HG02642 (cell line): ENCODE measurements around the gene SMAD3.

Experiments
- ATAC-seq: cut with Tn5 transposase; IDR thresholded peaks from one replicate; pipeline ENCODE4 v1.9.1; 2021; ENCODE audit warnings: mild to moderate bottlenecking; ENCODE audit not compliant: unreplicated experiment, poor library complexity

SMAD3 gene

GRCh38 chr15:67092752-67093503, 27.5 kb downstream of the SMAD3 start:
- ATAC-seq: no peak

DNA sequence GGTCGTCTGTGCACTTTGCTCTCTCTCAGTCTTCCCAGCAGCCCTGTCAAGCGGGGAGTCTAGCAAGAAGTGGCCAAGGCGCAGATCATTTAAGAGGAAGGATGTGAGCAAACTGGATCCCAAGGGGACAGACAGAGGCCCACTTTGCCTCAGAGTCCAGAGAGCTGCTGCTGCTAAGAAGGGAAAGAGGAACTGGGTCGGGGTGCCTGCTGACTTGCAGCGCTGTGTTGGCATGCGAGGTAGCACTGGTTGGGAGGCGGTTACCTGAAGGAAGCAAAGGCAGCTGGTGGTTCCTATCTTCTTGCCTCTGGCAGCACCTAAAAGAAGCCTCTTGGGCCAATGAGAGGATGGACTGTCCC, 28.1 kb downstream of the SMAD3 start:
- ATAC-seq: peak; percentile 50

GRCh38 chr15:67094001-67094826, 28.8 kb downstream of the SMAD3 start:
- no peak for ATAC-seq

DNA sequence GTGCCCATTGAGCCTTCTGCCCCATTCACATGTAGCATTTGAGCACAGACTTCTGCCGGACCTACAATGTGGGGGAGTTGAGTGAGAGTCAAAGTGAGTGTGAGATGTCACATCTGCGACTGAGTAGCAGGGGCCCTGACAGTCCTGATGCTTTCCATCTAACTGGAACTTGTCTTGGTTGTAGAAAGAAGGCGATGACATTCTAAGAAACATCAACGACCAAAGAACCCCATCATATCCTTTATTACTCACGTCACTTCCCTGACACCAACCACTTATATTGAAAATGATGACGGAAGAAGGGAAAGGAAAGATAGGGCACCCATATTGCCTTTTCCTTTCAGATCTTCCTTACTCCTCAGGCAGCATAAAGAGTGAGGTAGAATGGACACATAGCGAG, 30.5 kb downstream of the SMAD3 start:
- no peak for ATAC-seq

- no peak for ATAC-seq
Observed at GRCh38 chr15:67096546-67097294, 31.3 kb downstream of the SMAD3 start.

- no peak for ATAC-seq
Observed at GRCh38 chr15:67097424-67097823, 32.0 kb downstream of the SMAD3 start.

GRCh38 chr15:67097930-67098740, 32.7 kb downstream of the SMAD3 start:
- ATAC-seq: no peak

- no peak for ATAC-seq
Observed at GRCh38 chr15:67098768-67099282, 33.4 kb downstream of the SMAD3 start.

DNA sequence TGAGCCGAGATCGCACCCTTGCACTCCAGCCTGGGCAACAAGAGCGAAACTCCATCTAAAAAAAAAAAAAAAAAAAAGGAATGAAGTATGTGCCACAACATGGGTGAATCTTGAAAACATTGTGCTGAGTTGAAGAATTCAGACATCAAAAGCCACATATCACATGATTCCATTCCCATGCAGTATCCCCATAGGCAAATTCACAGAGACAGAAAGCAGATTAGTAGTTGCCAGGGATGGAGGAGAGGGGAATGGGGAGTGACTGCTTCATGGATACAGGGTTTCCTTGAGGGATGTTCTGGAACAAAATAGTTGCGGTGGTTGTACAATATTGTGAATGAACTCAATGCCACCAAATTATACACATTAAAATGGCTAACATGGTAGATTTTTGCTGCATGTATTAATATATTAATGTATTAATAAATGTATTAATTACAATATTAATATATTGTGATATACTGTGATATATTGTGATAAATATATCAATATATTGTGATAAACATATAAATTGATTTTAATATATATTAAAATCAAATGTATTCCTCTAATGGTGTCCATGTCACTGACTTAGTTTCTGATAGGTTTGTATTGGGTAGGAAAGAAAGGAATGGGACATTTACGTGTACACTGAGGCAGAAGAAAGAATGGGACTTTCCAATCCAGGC, 34.9 kb downstream of the SMAD3 start:
- ATAC-seq: no peak

- ATAC-seq: peak; percentile 61
Observed at GRCh38 chr15:67100801-67101581, 35.6 kb downstream of the SMAD3 start.

DNA sequence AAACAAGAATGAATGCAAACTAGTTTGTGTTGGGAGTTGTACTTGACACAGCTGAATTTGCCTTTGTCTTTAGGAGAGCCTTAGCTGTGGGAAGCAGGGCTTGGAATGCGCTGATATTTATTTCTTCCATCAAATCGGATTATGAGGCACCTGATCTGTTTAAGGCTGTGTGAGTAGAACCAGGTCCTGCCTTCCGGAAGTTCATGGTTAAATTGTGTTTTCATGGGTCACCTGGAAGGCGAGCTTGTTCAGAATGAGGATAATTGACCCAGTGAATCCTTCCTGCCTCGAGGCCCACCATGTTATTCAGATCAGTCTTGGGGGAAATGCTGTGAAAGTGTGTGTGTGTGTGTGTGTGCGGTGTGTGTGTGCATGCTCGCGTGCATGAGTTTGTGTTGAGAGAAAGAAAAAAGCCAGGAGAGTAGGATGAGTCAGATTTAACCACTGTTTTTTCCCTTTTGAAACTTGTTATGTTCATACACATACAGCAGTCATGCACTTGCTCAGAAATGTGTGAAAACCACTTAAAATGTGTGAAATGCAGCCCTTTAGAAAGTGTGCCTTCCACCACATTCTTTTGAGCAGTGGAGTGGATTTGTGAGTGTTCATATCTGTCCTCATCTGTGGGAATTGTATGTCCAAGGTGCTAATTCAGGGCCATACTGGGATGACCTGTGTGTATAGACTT, 36.7 kb downstream of the SMAD3 start:
- peak; percentile 41 for ATAC-seq

DNA sequence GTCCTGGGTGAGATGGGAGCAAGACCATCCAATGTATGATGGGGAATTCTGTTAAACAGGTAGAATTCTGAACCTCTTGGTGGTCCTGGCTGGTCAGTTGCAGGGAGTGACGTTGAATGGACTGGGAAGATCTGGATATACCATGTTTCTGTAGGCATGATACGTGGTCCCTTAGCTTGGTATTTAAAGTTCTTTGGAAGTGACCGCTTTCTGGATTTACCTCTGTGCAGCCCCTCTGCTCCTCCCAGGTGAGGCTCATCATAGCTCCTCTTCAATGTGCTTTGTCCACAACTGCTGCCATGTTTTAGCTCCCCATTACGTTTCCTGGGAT, 37.2 kb downstream of the SMAD3 start:
- ATAC-seq: no peak

DNA sequence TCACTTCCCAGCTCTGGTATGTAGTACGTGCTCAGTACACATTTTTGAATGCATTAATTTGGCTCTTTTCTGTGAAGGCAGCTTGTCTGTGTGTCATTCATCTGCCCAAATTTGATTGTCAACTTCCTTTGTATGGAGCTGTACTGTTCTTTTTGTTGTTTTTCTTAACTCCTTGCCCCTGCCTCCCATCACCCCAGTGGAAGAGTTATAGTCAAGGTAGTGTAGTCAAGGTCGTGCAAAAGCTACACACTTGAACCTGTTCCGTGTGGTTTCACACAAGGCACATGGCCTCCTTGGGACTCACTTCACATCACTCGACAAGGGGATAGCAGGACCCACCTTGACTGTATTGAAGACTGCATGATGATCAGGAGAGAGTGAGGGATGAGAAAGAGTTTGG, 37.6 kb downstream of the SMAD3 start:
- ATAC-seq: no peak

- ATAC-seq: no peak
Observed at GRCh38 chr15:67103432-67103831, 38.0 kb downstream of the SMAD3 start.

DNA sequence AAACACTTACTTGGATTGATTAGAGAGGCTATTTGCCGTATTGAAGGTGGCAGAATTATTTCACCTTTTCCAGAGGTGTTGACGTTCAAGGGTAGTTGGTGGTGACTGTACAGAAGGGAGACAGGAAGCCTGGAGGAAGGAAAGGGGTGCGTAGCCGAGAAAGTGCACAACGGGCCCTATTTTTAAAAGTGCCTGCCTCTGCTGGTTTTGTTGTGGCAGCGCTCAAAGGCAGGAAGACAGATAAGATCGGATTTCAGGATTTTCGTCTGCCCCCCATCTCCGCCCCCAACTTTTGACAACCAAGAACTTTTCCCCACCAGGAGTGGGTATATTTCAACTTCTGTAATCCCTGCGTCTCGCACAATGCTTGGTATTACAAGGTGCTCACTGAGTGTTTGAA, 38.5 kb downstream of the SMAD3 start:
- no peak for ATAC-seq

- no peak for ATAC-seq
Observed at GRCh38 chr15:67104510-67104909, 39.1 kb downstream of the SMAD3 start.

- no peak for ATAC-seq
Observed at GRCh38 chr15:67105065-67105951, 39.9 kb downstream of the SMAD3 start.
